IMR-90 (cell line): ENCODE data around the gene SETD9.
A peak's percentile ranks its signal among the peaks of the same experiment; 100 is the strongest.

Experiments used
- MXI1 ChIP-seq: IDR thresholded peaks from 2 replicates; pipeline ENCODE4 v1.6.1; 2012; ENCODE audit warnings: low read depth, mild to moderate bottlenecking, low read length, moderate library complexity, borderline replicate concordance
- POLR2A ChIP-seq: IDR thresholded peaks from 2 replicates; pipeline ENCODE4 v1.6.1; 2012; ENCODE audit warnings: mild to moderate bottlenecking, low read depth, low read length
- RFX5 ChIP-seq: IDR thresholded peaks from 2 replicates; pipeline ENCODE4 v1.8.0; 2012; ENCODE audit warnings: low read depth, mild to moderate bottlenecking, low read length, moderate library complexity
- SMC3 ChIP-seq: fragments of 150-350 bp; IDR thresholded peaks from 2 replicates; pipeline ENCODE4 v1.6.1; 2016; ENCODE audit warnings: low read depth, mild to moderate bottlenecking, antibody characterized with exemption, low read length, moderate library complexity
- TF ChIP-seq, protein P1 (sequence below): conservative IDR thresholded peaks from 2 replicates; pipeline ENCODE4 v1.5.1; 2012; ENCODE audit warnings: mild to moderate bottlenecking, low read depth, low read length, improper control_type of control experiment

GRCh38 chr5:56910210-56910965, 992 bp downstream of the SETD9 start:
- TF ChIP-seq, protein P1, sequence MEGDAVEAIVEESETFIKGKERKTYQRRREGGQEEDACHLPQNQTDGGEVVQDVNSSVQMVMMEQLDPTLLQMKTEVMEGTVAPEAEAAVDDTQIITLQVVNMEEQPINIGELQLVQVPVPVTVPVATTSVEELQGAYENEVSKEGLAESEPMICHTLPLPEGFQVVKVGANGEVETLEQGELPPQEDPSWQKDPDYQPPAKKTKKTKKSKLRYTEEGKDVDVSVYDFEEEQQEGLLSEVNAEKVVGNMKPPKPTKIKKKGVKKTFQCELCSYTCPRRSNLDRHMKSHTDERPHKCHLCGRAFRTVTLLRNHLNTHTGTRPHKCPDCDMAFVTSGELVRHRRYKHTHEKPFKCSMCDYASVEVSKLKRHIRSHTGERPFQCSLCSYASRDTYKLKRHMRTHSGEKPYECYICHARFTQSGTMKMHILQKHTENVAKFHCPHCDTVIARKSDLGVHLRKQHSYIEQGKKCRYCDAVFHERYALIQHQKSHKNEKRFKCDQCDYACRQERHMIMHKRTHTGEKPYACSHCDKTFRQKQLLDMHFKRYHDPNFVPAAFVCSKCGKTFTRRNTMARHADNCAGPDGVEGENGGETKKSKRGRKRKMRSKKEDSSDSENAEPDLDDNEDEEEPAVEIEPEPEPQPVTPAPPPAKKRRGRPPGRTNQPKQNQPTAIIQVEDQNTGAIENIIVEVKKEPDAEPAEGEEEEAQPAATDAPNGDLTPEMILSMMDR: no peak
- TF ChIP-seq SMC3 (no peak), RFX5 (no peak), MXI1 (0 out of 2 replicates have a peak, but pooled peaks have one; percentile 37), POLR2A (no peak)
